ENCODE measurements around the gene IFNAR2. TPM values are rescaled to one million over a fixed set of nuclear protein-coding genes. Genes with fewer than 3 reads are reported as not detected.

IFNAR2 gene
- total RNA-seq, 4 donors from 2014 or later = 3.3 to 6.5 (median 3.8) TPM

DNA sequence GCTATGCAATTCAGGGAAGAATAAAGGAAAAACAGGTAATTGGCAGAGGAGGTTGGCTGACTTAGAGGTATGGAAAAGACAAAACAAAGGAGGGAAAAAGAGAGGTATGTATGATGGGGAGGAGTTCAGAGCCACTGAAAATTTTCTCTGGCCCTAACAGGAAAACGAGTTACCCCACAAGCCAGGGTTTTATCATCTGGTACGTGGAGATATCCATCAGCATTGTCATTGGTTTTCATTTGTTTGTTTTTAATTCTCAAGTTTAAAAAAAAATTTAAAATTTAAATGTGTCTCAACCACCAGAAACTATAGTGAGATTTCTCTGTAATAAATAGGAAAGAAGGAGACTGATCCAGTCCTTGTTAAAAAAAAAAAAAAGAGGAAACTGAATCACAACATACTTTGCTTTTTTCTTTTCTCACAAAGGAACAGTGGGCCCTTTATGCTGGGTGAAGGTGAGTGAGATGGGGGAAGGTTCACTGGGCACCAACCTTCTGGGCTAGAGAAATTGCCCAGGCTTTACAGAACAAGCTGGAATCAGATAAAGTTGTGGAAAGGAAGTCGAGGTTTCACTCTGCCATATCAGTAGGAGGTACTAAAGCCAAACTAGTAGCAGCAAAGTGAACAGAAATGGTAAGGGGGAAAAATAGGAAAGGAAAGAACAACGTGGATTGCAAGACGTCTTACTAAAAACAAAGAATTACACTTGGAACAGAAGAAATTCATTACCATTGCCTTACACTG lies 2.7 kb downstream of the IFNAR2 start:
- no peak overlapping the region for H3K27ac ChIP-seq
- 66% methylated on average over 5 of the region's 5 CpGs for WGBS
- no peak for TF ChIP-seq POLR2AphosphoS5 (IDR thresholded peaks at IDR 0.05)
- TF ChIP-seq, protein P1, sequence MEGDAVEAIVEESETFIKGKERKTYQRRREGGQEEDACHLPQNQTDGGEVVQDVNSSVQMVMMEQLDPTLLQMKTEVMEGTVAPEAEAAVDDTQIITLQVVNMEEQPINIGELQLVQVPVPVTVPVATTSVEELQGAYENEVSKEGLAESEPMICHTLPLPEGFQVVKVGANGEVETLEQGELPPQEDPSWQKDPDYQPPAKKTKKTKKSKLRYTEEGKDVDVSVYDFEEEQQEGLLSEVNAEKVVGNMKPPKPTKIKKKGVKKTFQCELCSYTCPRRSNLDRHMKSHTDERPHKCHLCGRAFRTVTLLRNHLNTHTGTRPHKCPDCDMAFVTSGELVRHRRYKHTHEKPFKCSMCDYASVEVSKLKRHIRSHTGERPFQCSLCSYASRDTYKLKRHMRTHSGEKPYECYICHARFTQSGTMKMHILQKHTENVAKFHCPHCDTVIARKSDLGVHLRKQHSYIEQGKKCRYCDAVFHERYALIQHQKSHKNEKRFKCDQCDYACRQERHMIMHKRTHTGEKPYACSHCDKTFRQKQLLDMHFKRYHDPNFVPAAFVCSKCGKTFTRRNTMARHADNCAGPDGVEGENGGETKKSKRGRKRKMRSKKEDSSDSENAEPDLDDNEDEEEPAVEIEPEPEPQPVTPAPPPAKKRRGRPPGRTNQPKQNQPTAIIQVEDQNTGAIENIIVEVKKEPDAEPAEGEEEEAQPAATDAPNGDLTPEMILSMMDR (IDR thresholded peaks at IDR 0.05) = no peak
- no peak for TF ChIP-seq POLR2A (IDR thresholded peaks at IDR 0.05)
- no peak for TF ChIP-seq EP300 (IDR thresholded peaks at IDR 0.05)
- H3K9me3 ChIP-seq = no peaks in the 10 kb centered on the region
- DNase-seq (ENCODE audit: low spot score in 2 of 2) = no peak
- no peaks in the 10 kb centered on the region for H3K27me3 ChIP-seq
- peak overlapping the region; percentile 2 for H3K4me3 ChIP-seq
- peaks cover 25% of the 10 kb centered on the region for H3K4me1 ChIP-seq
- H3K36me3 ChIP-seq = no peaks in the 10 kb centered on the region

DNA sequence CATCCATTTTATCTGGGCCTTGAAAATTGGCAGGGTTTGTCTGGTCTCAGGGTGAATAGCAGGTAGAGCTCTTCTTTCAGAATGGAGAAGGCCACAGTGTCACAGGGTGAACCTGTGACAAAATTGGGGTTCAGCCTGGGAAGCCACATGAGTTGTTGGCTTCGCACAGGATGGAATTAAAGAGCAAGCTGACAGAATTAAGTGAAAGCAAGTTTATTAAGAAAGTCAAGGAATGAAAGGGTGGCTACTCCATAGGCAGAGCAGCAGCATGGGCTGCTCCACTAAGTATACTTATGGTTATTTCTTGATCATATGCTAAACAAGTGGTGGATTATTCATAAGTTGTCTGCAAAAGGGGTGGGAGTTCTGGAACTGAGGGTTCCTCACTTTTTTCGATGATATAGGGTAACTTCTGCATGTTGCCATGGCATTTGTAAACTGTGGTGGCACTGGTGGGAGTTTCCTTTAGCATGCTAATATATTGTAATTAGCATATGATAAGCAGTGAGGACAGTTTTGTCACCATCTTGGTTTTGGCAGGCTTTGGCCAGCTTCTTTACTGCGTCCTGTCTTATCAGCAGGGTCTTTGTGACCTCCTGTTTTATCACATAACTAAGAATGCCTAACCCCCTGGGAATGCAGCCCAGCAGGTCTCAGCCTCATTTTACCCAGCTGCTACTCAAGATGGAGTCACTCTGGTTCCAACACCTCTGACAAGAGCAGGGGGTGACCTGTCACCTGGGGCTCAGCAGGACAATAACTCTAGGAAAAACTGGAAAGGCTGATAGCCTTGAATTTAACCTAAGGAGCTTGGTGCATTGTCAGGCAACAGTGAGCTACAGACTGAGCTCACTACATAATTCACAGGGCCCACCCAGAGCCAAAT lies 5.1 kb downstream of the IFNAR2 start:
- H3K4me1 ChIP-seq = peaks cover 18% of the 10 kb centered on the region
- H3K36me3 ChIP-seq = no peaks in the 10 kb centered on the region
- TF ChIP-seq, protein P1 (IDR thresholded peaks at IDR 0.05) = peak in 1 of 2 donors; percentile 2
- TF ChIP-seq POLR2A (IDR thresholded peaks at IDR 0.05) (no peak), EP300 (IDR thresholded peaks at IDR 0.05) (no peak)
- H3K9me3 ChIP-seq = no peaks in the 10 kb centered on the region
- no peak overlapping the region for H3K27ac ChIP-seq
- no peaks in the 10 kb centered on the region for H3K27me3 ChIP-seq
- DNase-seq (ENCODE audit: low spot score in 2 of 2) = no peak
- WGBS = 93% methylated on average over 3 of the region's 3 CpGs
- H3K4me3 ChIP-seq = no peak overlapping the region

DNA sequence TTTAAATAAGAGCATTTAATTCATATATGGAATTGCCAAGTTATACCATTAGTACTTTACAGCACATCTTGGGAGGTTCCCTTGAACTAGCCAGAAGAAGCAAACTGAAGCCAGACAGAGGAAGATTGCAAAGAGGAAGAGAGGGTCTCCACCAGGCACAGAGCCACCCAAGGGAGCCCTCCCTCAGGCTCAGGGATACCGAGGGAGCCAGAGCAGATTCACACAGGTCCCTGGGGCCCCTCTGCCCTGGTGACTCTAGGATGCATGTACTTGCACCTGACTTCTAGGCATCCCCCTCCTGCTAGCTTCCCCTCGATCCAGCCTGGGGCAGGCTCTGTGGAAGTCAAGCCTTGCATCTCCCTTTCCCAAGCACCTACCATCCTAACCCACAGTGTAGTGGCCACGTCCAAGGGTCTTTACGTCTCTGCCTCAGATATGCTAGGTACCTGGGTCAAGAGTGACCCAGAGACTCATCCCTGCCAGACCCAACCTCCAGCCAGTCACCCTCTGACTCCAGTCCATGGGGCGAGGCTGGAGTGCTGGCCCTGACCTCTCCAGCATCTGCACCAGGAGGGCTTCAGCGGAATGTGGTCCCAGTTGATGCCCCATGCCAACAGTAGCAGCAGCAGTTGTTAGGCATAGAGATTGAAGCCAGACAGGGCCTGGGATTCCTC lies 6.4 kb downstream of the IFNAR2 start:
- H3K4me1 ChIP-seq = peaks cover 12% of the 10 kb centered on the region
- no peak overlapping the region for H3K27ac ChIP-seq
- TF ChIP-seq POLR2AphosphoS5 (IDR thresholded peaks at IDR 0.05) (no peak), POLR2A (IDR thresholded peaks at IDR 0.05) (no peak), EP300 (IDR thresholded peaks at IDR 0.05) (no peak)
- TF ChIP-seq, protein P1 (IDR thresholded peaks at IDR 0.05) = no peak
- DNase-seq (ENCODE audit: low spot score in 2 of 2) = no peak
- 97% methylated on average over 6 of the region's 6 CpGs for WGBS
- no peaks in the 10 kb centered on the region for H3K9me3 ChIP-seq
- H3K27me3 ChIP-seq = no peaks in the 10 kb centered on the region
- H3K4me3 ChIP-seq = no peak overlapping the region
- no peaks in the 10 kb centered on the region for H3K36me3 ChIP-seq

DNA sequence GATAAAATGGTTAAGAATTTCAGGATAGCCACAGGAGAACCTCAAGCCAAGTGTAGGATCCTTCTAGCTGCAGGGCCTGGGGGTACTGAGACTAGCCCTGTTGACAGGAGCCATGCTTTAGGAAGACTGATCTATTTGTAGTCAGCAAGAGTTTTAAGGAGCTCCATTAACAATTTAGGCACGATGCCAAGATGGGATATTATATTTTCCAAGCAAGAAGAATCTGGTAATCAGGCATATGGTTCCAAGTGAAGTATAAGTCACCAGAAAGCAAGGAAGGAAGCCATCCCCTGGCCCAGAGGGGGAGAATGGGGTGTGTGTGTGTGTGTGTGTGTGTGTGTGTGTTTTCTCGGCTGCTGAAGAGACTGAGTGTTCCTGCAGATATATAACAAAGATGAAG lies 7.0 kb downstream of the IFNAR2 start:
- Histone ChIP-seq H3K27me3 (no peaks in the 10 kb centered on the region), H3K9me3 (no peaks in the 10 kb centered on the region), H3K27ac (no peak overlapping the region), H3K4me3 (no peak overlapping the region), H3K4me1 (peaks cover 6% of the 10 kb centered on the region), H3K36me3 (no peaks in the 10 kb centered on the region)
- DNase-seq (ENCODE audit: low spot score in 2 of 2) = no peak
- TF ChIP-seq POLR2A (IDR thresholded peaks at IDR 0.05) (no peak), EP300 (IDR thresholded peaks at IDR 0.05) (no peak), POLR2AphosphoS5 (IDR thresholded peaks at IDR 0.05) (no peak)
- TF ChIP-seq, protein P1 (IDR thresholded peaks at IDR 0.05) = no peak
- 64% methylated on average over 2 of the region's 2 CpGs for WGBS

Data from suprapubic skin (tissue), 4 donors.